ENCODE data around the gene TNFRSF12A. TPM values are rescaled to one million over a fixed set of nuclear protein-coding genes. Genes with fewer than 3 reads are reported as not detected.

Gene TNFRSF12A
- total and polyA plus RNA-seq, 9 donors: 3.7 to 52.5 (median 8.5) TPM

DNA sequence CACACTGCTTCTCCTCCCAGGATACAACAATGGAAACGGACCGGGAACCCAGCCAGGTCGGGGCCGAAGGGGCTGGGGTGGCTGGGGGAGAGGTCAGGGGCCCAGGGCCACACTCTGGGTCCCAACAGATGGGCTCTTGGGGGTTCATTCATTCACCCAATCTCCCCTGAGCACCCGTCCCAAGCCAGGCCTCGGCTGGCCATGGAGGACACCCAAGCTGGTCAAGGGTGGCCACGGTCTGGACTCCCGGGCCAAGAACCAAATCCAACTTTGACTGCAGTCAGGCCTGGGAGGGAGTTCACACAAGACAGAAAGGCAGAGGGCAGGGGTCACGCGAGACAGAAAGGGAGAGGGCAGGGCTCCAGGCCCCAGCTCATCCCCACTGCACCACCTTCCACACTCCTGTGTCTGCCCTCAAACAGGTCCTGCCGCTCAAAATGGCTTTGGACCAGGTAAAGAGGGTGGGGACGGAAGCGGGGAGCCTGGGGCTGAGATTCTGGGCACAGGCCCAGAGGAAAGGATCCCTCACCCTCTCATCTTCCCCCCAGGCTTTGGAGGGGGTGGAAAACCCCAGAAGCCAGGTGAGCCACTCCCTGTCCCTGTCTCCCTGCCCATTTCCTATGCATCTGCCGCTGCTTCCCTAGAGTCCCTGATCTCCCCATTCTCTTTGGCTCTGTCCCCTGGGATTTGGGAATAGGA is 27.6 kb upstream of the TNFRSF12A start:
- TF ChIP-seq, protein P1, sequence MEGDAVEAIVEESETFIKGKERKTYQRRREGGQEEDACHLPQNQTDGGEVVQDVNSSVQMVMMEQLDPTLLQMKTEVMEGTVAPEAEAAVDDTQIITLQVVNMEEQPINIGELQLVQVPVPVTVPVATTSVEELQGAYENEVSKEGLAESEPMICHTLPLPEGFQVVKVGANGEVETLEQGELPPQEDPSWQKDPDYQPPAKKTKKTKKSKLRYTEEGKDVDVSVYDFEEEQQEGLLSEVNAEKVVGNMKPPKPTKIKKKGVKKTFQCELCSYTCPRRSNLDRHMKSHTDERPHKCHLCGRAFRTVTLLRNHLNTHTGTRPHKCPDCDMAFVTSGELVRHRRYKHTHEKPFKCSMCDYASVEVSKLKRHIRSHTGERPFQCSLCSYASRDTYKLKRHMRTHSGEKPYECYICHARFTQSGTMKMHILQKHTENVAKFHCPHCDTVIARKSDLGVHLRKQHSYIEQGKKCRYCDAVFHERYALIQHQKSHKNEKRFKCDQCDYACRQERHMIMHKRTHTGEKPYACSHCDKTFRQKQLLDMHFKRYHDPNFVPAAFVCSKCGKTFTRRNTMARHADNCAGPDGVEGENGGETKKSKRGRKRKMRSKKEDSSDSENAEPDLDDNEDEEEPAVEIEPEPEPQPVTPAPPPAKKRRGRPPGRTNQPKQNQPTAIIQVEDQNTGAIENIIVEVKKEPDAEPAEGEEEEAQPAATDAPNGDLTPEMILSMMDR (IDR thresholded peaks at IDR 0.05): no peak
- TF ChIP-seq EP300 (IDR thresholded peaks at IDR 0.05): no peak
- no peak for TF ChIP-seq POLR2A (IDR thresholded peaks at IDR 0.05)
- no peaks in the 10 kb centered on the region for H3K9me3 ChIP-seq
- 84 to 87% (median 86%) methylated on average over 14 of the region's 14 CpGs for WGBS, 3 donors
- no peak overlapping the region for H3K27ac ChIP-seq
- no peak overlapping the region for H3K4me3 ChIP-seq
- no peaks in the 10 kb centered on the region for H3K36me3 ChIP-seq
- DNase-seq: no peak
- H3K4me1 ChIP-seq (ENCODE audit: insufficient read depth): no peaks in the 10 kb centered on the region
- H3K27me3 ChIP-seq: no peaks in the 10 kb centered on the region
- intact Hi-C loops (cut with DNase I): no loop called here

DNA sequence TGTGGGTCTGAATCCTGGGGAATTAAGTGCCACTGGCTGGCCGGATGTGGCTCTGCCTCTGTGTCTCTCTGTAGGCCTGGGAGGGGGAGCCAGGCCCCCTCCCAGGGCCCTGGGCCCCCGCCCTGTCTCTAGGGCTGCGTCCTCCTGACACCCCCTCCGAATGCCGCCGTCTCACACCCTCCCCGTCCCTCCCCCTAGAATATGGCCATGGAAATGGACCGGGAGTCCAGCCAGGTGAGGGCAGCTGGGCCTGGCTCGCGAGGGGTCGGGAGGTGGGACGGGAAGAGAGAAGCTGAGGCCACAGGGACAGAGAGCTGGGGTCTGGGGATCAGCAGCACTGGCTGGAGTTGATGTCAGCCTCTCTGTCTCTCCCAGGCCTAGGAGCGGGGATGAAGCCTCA is 23.9 kb upstream of the TNFRSF12A start:
- Histone ChIP-seq H3K27me3 (no peaks in the 10 kb centered on the region), H3K4me3 (no peak overlapping the region)
- 39 to 51% (median 47%) methylated on average over 13 of the region's 13 CpGs for WGBS, 3 donors

DNA sequence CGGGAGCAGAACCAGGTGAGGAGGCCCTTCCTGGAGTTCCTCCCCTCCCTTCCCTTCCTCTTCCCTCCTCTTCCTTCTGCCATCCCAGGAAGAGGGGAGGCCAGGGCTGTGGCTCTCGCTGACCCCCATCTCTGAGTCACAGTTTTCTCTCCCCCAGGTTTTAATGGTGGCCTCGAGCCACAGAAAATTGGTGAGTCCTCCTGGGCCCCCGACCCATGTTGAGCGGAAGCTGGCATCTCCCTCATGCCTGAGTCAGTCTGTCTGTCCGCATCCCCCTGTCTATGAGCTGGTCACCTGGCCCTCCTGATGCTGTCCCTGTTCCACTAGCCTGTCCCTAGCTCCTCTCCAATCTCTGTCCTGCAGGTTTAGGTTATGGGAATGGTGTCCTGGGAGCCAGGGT is 20.2 kb upstream of the TNFRSF12A start:
- no peak for TF ChIP-seq POLR2A (IDR thresholded peaks at IDR 0.05)
- TF ChIP-seq, protein P1 (IDR thresholded peaks at IDR 0.05): no peak
- TF ChIP-seq EP300 (IDR thresholded peaks at IDR 0.05): no peak
- intact Hi-C loops (cut with DNase I): no loop called here
- 67 to 76% (median 71%) methylated on average over 6 of the region's 6 CpGs for WGBS, 3 donors
- Histone ChIP-seq H3K9me3 (no peaks in the 10 kb centered on the region), H3K4me1 (ENCODE audit: insufficient read depth) (no peaks in the 10 kb centered on the region), H3K36me3 (no peaks in the 10 kb centered on the region), H3K27me3 (no peaks in the 10 kb centered on the region), H3K27ac (no peak overlapping the region), H3K4me3 (no peak overlapping the region)
- no peak for DNase-seq

More for the DNA sequence above, 23.9 kb upstream of the TNFRSF12A start:
- intact Hi-C loops (cut with DNase I): no loop called here
- TF ChIP-seq POLR2A (IDR thresholded peaks at IDR 0.05) (no peak), EP300 (IDR thresholded peaks at IDR 0.05) (no peak)
- TF ChIP-seq, protein P1 (IDR thresholded peaks at IDR 0.05): no peak
- no peak overlapping the region for H3K27ac ChIP-seq
- no peaks in the 10 kb centered on the region for H3K4me1 ChIP-seq (ENCODE audit: insufficient read depth)
- H3K36me3 ChIP-seq: no peaks in the 10 kb centered on the region
- no peaks in the 10 kb centered on the region for H3K9me3 ChIP-seq
- DNase-seq: no peak

DNA sequence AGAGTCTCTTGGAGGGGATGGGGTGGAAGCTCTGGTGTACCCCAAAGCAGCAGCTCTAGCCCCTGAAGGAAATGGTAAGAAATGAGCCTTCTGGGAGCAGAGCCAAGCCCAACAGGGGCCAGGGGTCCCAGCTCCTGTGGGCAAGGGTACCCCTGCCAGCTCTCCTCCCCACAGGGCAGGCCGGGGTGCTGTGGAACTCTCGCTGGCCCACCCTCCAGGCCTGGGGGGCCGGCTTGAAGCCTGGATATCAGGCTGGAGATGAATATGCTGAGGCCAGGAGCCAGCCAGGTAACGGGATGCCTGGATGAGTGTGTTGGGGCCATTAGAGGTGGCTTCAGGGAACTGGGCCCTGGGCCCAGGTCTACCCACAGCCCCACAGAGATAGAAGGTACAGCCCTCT is 19.6 kb upstream of the TNFRSF12A start:
- DNase-seq: no peak
- no peak overlapping the region for H3K27ac ChIP-seq
- no peaks in the 10 kb centered on the region for H3K9me3 ChIP-seq
- no peaks in the 10 kb centered on the region for H3K36me3 ChIP-seq
- no peaks in the 10 kb centered on the region for H3K4me1 ChIP-seq (ENCODE audit: insufficient read depth)
- TF ChIP-seq POLR2A (IDR thresholded peaks at IDR 0.05) (no peak), EP300 (IDR thresholded peaks at IDR 0.05) (no peak)
- TF ChIP-seq, protein P1 (IDR thresholded peaks at IDR 0.05): no peak
- no peak overlapping the region for H3K4me3 ChIP-seq
- peaks cover under 1% of the 10 kb centered on the region for H3K27me3 ChIP-seq
- 65 to 79% (median 68%) methylated on average over 4 of the region's 4 CpGs for WGBS, 3 donors
- intact Hi-C loops (cut with DNase I): no loop called here
